ENCODE results near the gene SLIT1.

SLIT1 gene

DNA sequence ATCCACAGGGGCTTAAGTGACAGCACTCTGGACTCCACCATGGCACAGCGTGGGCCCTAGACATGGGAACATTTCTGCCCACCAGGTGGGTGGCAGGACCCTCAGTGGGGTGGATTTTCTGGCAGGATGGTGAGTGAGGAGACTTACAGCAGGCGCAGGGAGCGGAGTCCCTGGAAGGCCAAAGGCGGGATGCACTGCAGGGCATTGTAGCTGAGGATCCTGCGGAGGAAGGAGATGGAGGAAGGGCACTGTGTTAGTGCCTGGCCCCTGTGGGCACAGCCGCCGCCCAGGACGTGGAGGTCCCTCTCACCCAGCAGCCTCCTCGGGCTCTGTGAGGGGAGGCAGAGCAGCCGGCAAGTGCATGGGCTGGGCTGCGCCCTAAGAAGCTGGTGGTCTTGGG, 154.3 kb downstream of the SLIT1 start:
- Histone ChIP-seq H2AFZ (ENCODE audit: low read length, unreplicated experiment) (no peak overlapping the region), H3K4me3 (ENCODE audit: low read depth, low read length) (no peak overlapping the region), H3K27me3 (ENCODE audit: insufficient read depth, low read length) (peaks cover 7% of the 10 kb centered on the region; the same call in 1 of the 2 replicates), H3K36me3 (ENCODE audit: insufficient read depth, low read length) (no peaks in the 10 kb centered on the region), H3K79me2 (ENCODE audit: control insufficient read depth, insufficient read depth, low read length, unreplicated experiment) (no peaks in the 10 kb centered on the region), H3K4me1 (ENCODE audit: control insufficient read depth, insufficient read depth, low read length, unreplicated experiment) (no peaks in the 10 kb centered on the region), H3K27ac (ENCODE audit: low read depth, low read length) (no peak overlapping the region)

DNA sequence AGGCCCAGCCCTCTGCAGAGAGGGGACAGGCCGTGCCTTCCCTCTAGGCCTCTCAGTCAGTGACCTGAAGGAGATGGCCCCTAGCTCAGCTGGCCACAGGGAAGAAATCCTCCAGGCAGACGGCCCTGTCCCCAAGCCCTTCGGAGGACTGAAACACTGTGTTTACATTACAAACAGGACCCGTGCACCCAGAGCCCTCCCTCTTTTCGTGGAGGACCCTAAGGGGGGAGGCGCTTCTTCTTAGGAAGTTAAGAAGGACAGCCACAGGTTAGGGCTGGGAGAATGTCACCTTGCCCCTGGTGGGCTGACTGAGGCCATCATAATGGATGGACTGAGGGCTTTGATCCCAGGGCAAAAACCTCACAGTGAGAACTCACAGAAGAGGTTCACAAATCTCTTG, 154.9 kb downstream of the SLIT1 start:
- no peaks in the 10 kb centered on the region for H3K79me2 ChIP-seq (ENCODE audit: control insufficient read depth, insufficient read depth, low read length, unreplicated experiment)
- H3K27me3 ChIP-seq (ENCODE audit: insufficient read depth, low read length), result peaks cover 7% of the 10 kb centered on the region; the same call in 1 of the 2 replicates
- H2AFZ ChIP-seq (ENCODE audit: low read length, unreplicated experiment), result no peak overlapping the region
- H3K36me3 ChIP-seq (ENCODE audit: insufficient read depth, low read length), result no peaks in the 10 kb centered on the region
- no peak overlapping the region for H3K4me3 ChIP-seq (ENCODE audit: low read depth, low read length)
- no peaks in the 10 kb centered on the region for H3K4me1 ChIP-seq (ENCODE audit: control insufficient read depth, insufficient read depth, low read length, unreplicated experiment)
- H3K27ac ChIP-seq (ENCODE audit: low read depth, low read length), result no peak overlapping the region

DNA sequence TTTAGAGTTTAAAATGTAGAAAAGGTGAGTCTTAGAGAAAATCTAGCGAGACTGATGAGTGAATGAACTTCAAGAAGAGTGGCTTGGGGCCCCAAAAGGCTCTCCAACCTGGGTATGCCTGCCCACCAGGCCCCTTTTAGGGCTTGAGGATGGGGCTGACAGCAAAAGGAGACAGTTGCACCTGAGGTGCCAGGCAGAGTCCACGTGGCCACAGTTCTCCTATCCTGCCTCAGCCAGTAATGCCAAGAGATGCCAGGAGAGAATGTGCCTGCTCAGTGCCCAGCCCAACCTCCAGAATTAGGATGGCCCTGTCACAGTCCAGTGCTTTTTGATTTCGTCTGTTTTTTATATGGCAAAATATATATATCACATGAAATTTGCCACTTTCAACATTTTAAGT, 156.5 kb downstream of the SLIT1 start:
- Histone ChIP-seq H3K4me1 (ENCODE audit: control insufficient read depth, insufficient read depth, low read length, unreplicated experiment) (peaks cover 12% of the 10 kb centered on the region), H3K27ac (ENCODE audit: low read depth, low read length) (no peak overlapping the region), H3K36me3 (ENCODE audit: insufficient read depth, low read length) (no peaks in the 10 kb centered on the region), H2AFZ (ENCODE audit: low read length, unreplicated experiment) (no peak overlapping the region), H3K27me3 (ENCODE audit: insufficient read depth, low read length) (peaks cover 3% of the 10 kb centered on the region; the same call in 1 of the 2 replicates), H3K79me2 (ENCODE audit: control insufficient read depth, insufficient read depth, low read length, unreplicated experiment) (no peaks in the 10 kb centered on the region), H3K4me3 (ENCODE audit: low read depth, low read length) (no peak overlapping the region)

DNA sequence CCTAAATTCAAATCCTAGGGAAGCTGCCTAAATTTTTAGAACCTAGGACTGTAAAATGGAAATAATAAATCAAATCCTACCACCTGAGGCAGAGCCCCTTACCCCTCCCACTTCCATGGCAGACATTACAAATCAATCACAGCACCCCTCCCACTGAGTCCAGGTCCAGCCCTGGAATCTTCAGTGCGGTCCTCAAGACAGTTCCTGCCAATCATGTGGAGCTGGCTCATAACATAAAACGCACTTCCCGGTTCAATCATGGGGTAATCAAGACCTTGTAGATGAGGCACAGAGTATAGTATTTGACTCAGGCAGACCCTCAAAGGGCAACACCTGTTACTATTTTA, 157.0 kb downstream of the SLIT1 start:
- H3K4me3 ChIP-seq (ENCODE audit: low read depth, low read length), result no peak overlapping the region
- H3K4me1 ChIP-seq (ENCODE audit: control insufficient read depth, insufficient read depth, low read length, unreplicated experiment), result peaks cover 16% of the 10 kb centered on the region
- H2AFZ ChIP-seq (ENCODE audit: low read length, unreplicated experiment), result no peak overlapping the region
- peaks cover 3% of the 10 kb centered on the region; the same call in 1 of the 2 replicates for H3K27me3 ChIP-seq (ENCODE audit: insufficient read depth, low read length)
- no peaks in the 10 kb centered on the region for H3K79me2 ChIP-seq (ENCODE audit: control insufficient read depth, insufficient read depth, low read length, unreplicated experiment)
- no peak overlapping the region for H3K27ac ChIP-seq (ENCODE audit: low read depth, low read length)
- no peaks in the 10 kb centered on the region for H3K36me3 ChIP-seq (ENCODE audit: insufficient read depth, low read length)

DNA sequence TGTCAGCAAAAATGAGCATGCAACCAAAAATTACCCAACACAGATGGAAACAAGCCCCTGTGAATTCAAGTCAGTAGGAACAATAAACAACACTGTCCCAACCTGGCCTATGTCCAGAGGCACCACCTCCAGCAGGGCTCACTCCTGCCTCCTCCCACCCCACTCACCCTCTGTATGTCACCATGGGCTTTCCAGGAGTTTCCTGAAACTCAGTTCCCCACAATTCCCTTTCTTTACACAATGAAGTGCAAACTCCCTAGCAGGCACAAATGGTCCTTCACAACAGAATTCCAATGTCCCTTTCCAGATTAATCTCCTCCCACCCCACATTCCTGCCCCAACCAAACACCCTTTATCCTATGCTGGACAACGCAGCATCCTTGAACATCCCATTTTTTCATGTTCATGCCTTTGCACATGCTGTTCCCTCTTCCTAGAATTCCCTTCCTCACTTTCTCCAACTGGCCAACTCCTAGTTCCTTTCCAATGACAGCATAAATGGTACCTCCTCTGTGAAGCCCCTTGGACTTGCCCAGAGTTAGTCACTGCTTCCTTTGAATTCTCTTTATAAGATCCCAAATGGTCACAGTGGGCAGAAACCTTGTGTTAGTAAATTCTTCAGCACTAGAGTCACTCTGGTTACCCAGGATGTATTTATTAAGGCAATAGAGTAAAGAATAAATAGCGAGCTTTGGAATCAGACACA, 157.5 kb downstream of the SLIT1 start:
- no peaks in the 10 kb centered on the region for H3K36me3 ChIP-seq (ENCODE audit: insufficient read depth, low read length)
- H3K79me2 ChIP-seq (ENCODE audit: control insufficient read depth, insufficient read depth, low read length, unreplicated experiment), result no peaks in the 10 kb centered on the region
- no peak overlapping the region for H2AFZ ChIP-seq (ENCODE audit: low read length, unreplicated experiment)
- no peak overlapping the region for H3K27ac ChIP-seq (ENCODE audit: low read depth, low read length)
- peaks cover 3% of the 10 kb centered on the region; the same call in 1 of the 2 replicates for H3K27me3 ChIP-seq (ENCODE audit: insufficient read depth, low read length)
- H3K4me1 ChIP-seq (ENCODE audit: control insufficient read depth, insufficient read depth, low read length, unreplicated experiment), result peaks cover 21% of the 10 kb centered on the region
- H3K4me3 ChIP-seq (ENCODE audit: low read depth, low read length), result no peak overlapping the region

DNA sequence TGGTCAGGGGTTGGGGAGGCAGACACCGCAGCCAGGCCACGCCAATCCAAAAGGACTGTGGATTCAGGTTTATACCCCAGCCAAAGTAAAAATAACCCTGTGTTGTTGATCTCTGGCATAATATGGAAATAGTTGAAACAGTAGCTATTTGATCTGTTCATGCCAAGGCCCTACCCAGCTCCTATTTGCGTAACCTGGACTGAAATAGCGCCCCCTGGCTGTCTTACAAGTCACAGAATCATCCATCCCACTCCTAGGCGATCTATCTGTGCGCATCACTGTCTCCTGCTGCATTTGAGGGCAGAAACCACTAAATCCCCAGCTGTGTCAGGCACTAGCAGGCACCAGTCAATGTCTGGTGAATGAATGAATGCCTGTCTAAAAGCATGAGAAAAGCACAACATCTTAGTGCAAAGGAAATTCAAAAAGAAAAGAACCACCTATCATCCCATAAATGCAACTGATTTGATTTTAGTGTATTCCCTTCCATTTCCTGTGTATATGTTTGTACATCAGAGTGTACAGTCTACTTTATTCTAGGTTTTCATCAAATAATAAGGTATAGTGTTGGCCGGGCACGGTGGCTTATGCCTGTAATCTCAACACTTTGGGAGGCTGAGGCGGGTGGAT, 160.0 kb downstream of the SLIT1 start:
- no peaks in the 10 kb centered on the region for H3K36me3 ChIP-seq (ENCODE audit: insufficient read depth, low read length)
- H3K27me3 ChIP-seq (ENCODE audit: insufficient read depth, low read length), result peaks cover 3% of the 10 kb centered on the region; the same call in 1 of the 2 replicates
- no peak overlapping the region for H2AFZ ChIP-seq (ENCODE audit: low read length, unreplicated experiment)
- H3K27ac ChIP-seq (ENCODE audit: low read depth, low read length), result no peak overlapping the region
- H3K4me1 ChIP-seq (ENCODE audit: control insufficient read depth, insufficient read depth, low read length, unreplicated experiment), result peaks cover 22% of the 10 kb centered on the region
- no peaks in the 10 kb centered on the region for H3K79me2 ChIP-seq (ENCODE audit: control insufficient read depth, insufficient read depth, low read length, unreplicated experiment)
- H3K4me3 ChIP-seq (ENCODE audit: low read depth, low read length), result no peak overlapping the region

DNA sequence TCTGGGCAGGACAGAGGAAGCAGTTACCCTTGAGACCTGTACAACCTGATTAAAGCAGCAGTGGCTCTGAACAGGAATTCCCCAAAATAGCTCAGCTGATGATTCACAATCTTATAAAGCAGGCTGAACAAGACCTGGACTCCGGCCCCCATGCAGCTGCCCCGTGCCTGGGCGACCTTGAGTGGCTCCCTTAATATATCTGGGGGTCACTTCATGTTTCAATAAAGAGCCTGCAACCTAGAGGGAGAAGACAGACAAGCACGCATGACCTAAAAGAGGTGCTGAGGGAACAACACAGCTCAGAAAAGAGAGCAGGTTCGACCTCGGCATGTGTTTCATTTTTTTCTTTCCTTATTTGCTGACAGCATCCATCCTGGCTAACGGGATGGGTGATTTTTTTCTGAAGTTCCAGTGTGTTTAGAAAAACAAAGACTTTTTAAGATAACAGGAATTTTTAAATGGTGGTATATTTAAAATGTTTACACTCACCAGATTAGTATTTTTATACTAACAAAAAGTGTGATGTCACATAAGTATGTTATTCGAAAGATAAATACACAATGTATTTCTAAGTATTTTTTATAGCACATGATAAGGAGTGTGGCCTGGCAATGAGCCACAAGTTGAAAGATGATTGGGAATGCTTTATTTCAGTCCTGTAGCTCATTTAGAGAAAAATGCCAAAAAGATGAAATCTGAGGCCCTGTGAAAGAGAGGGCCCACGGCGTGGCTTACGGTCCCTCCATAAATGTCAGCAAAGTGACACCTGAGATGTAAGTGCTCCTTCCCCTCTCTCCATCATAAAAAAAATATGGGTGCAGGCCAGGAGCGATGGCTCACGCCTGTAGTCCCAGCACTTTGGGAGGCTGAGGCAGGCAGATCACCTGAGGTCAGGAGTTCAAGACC, 161.3 kb downstream of the SLIT1 start:
- H3K36me3 ChIP-seq (ENCODE audit: insufficient read depth, low read length), result no peaks in the 10 kb centered on the region
- peak overlapping the region; percentile 66 for H3K4me3 ChIP-seq (ENCODE audit: low read depth, low read length)
- peak overlapping the region; percentile 86 for H3K27ac ChIP-seq (ENCODE audit: low read depth, low read length)
- H3K79me2 ChIP-seq (ENCODE audit: control insufficient read depth, insufficient read depth, low read length, unreplicated experiment), result no peaks in the 10 kb centered on the region
- H3K4me1 ChIP-seq (ENCODE audit: control insufficient read depth, insufficient read depth, low read length, unreplicated experiment), result peaks cover 22% of the 10 kb centered on the region
- H2AFZ ChIP-seq (ENCODE audit: low read length, unreplicated experiment), result peak overlapping the region; percentile 19
- no peaks in the 10 kb centered on the region for H3K27me3 ChIP-seq (ENCODE audit: insufficient read depth, low read length)

DNA sequence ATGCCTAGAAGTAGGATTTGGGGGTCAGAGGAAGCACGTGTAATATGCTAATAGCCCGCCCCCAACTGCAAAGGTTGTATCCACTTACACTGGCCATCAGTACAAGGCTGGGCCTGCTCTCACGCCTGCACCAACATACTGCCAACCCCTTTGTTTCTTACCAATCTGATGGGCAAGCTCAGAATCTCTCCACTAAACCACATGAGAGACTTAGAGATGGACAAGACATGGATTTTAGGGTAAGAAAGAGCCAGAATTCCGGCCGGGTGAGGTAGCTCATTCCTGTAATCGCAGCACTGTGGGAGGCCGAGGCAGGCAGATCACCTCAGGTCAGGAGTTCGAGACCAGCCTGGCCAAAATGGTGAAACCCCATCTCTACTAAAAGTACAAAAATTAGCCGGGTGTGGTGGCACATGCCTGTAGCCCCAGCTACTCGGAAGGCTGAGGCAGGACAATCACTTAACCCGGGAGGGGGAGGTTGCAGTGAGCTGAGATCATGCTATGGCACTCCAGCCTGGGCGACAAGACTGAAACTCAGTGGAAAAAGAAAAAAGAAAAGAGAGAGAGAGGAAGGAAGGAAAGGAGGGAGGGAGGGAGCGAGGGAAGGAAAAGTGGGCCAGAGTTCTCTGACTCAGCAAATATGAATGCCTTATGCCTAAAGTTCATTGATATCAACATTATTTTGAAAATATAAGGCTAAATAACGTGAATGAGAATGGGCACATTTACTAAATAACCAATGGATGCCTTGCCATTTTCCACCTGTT, 162.2 kb downstream of the SLIT1 start:
- no peaks in the 10 kb centered on the region for H3K79me2 ChIP-seq (ENCODE audit: control insufficient read depth, insufficient read depth, low read length, unreplicated experiment)
- H3K27me3 ChIP-seq (ENCODE audit: insufficient read depth, low read length), result no peaks in the 10 kb centered on the region
- peak overlapping the region; percentile 19 for H2AFZ ChIP-seq (ENCODE audit: low read length, unreplicated experiment)
- peaks cover 22% of the 10 kb centered on the region for H3K4me1 ChIP-seq (ENCODE audit: control insufficient read depth, insufficient read depth, low read length, unreplicated experiment)
- H3K27ac ChIP-seq (ENCODE audit: low read depth, low read length), result peak overlapping the region; percentile 86
- H3K36me3 ChIP-seq (ENCODE audit: insufficient read depth, low read length), result no peaks in the 10 kb centered on the region
- H3K4me3 ChIP-seq (ENCODE audit: low read depth, low read length), result peak overlapping the region; percentile 66

DNA sequence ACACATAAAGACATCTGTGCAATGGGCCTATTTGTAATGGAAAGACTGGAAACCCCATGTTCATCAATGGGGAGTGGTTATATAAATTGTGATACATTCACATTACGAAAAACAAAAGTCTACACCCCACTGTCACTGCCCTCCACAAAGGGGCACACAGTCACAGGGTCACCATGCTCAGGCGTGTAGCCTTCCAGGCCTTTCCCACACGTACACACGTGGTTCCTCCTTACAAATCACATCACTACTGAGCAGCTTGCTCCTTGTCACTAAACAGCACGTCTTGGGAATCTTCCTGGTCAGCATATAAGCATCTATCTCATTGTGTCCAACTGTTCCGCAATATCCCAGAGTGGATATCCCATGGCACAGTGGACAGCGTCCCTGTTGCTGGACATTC, 163.1 kb downstream of the SLIT1 start:
- Histone ChIP-seq H3K36me3 (ENCODE audit: insufficient read depth, low read length) (no peaks in the 10 kb centered on the region), H3K79me2 (ENCODE audit: control insufficient read depth, insufficient read depth, low read length, unreplicated experiment) (no peaks in the 10 kb centered on the region), H3K27me3 (ENCODE audit: insufficient read depth, low read length) (no peaks in the 10 kb centered on the region), H3K27ac (ENCODE audit: low read depth, low read length) (no peak overlapping the region), H3K4me1 (ENCODE audit: control insufficient read depth, insufficient read depth, low read length, unreplicated experiment) (peaks cover 22% of the 10 kb centered on the region), H2AFZ (ENCODE audit: low read length, unreplicated experiment) (no peak overlapping the region), H3K4me3 (ENCODE audit: low read depth, low read length) (no peak overlapping the region)

Data from ACC112 (cell line).